Liver (tissue), 9 donors: Measurements from ENCODE around the gene NAV2. TPM values are rescaled to one million over a fixed set of nuclear protein-coding genes. Genes with fewer than 3 reads are reported as not detected.

ENCODE experiments used
- DNase-seq: peaks from one replicate; pipeline ENCODE4 v3.0.0-alpha.2; 2017; ENCODE audit warnings: low spot score
- H3K27ac ChIP-seq, 2 donors: one replicate each; pipeline ENCODE4 v1.7.0; 2013; ENCODE audit warnings: inconsistent platforms in 2 of 2, low read length in 2 of 2, control low read depth in 1 of 2, low read depth in 1 of 2, mild to moderate bottlenecking in 1 of 2
- H3K27me3 ChIP-seq, 4 donors: one replicate each; pipeline versions ENCODE4 v1.6.1 to v1.7.0; 2013; ENCODE audit warnings: low read length in 3 of 4, inconsistent platforms in 1 of 4, mild to moderate bottlenecking in 1 of 4, moderate library complexity in 1 of 4; ENCODE audit not compliant: control insufficient read depth in 4 of 4, insufficient read depth in 4 of 4
- H3K36me3 ChIP-seq, 4 donors: one replicate each; pipeline versions ENCODE4 v1.6.1 to v1.7.0; 2013; ENCODE audit warnings: low read length in 3 of 4, mild to moderate bottlenecking in 3 of 4, low read depth in 1 of 4, moderate library complexity in 1 of 4; ENCODE audit not compliant: control insufficient read depth in 4 of 4, insufficient read depth in 3 of 4
- H3K4me1 ChIP-seq, 4 donors: one replicate each; pipeline versions ENCODE4 v1.6.1 to v1.7.0; 2013; ENCODE audit warnings: low read length in 3 of 4, mild to moderate bottlenecking in 3 of 4, moderate library complexity in 1 of 4; ENCODE audit not compliant: control insufficient read depth in 4 of 4, insufficient read depth in 4 of 4
- H3K4me3 ChIP-seq, 3 donors: one replicate each; pipeline versions ENCODE4 v1.6.1 to v1.7.0; 2013; ENCODE audit warnings: low read length in 3 of 3, control low read depth in 1 of 3, low read depth in 1 of 3, mild to moderate bottlenecking in 1 of 3
- H3K9ac ChIP-seq, 2 donors: one replicate each; pipeline ENCODE4 v1.7.0; 2013; ENCODE audit warnings: low read length in 2 of 2, mild to moderate bottlenecking in 2 of 2, moderate library complexity in 2 of 2, control low read depth in 1 of 2, low read depth in 1 of 2
- H3K9me3 ChIP-seq, 4 donors: one replicate each; pipeline versions ENCODE4 v1.6.1 to v1.7.0; 2013; ENCODE audit warnings: low read length in 3 of 4; ENCODE audit not compliant: control insufficient read depth in 4 of 4
- EGR1 ChIP-seq, 2 donors: IDR thresholded peaks; 2 replicates each; pipeline ENCODE4 v1.6.1; 2016 to 2018; ENCODE audit warnings: antibody characterized with exemption in 2 of 2, low read depth in 2 of 2
- FOXA2 ChIP-seq: IDR thresholded peaks from 2 replicates; pipeline ENCODE4 v1.6.1; 2016; ENCODE audit warnings: antibody characterized with exemption
- GABPA ChIP-seq, 2 donors: IDR thresholded peaks in 1 of 2; conservative IDR thresholded peaks in 1 of 2; 2 replicates each; pipeline ENCODE4 v1.6.1; 2016; ENCODE audit warnings: antibody characterized with exemption in 2 of 2, mild to moderate bottlenecking in 1 of 2, moderate library complexity in 1 of 2
- HNF4A ChIP-seq, 2 donors: conservative IDR thresholded peaks; 2 replicates each; pipeline ENCODE4 v1.6.1; 2016; ENCODE audit warnings: antibody characterized with exemption in 2 of 2, mild to moderate bottlenecking in 2 of 2
- HNF4G ChIP-seq: IDR thresholded peaks from 2 replicates; pipeline ENCODE4 v1.6.1; 2016; ENCODE audit warnings: antibody characterized with exemption
- JUND ChIP-seq, 2 donors: IDR thresholded peaks; 2 replicates each; pipeline ENCODE4 v1.6.1; 2016; ENCODE audit warnings: antibody characterized with exemption in 2 of 2
- NR2F2 ChIP-seq: IDR thresholded peaks from 2 replicates; pipeline ENCODE4 v1.6.1; 2016; ENCODE audit warnings: antibody characterized with exemption
- RAD21 ChIP-seq, 2 donors: IDR thresholded peaks; 2 replicates each; pipeline ENCODE4 v1.6.1; 2016; ENCODE audit warnings: antibody characterized with exemption in 2 of 2, mild to moderate bottlenecking in 2 of 2
- SP1 ChIP-seq: IDR thresholded peaks from 2 replicates; pipeline ENCODE4 v1.6.1; 2018; ENCODE audit warnings: antibody characterized with exemption, mild to moderate bottlenecking
- TAF1 ChIP-seq: conservative IDR thresholded peaks from 2 replicates; pipeline ENCODE4 v1.6.1; 2016; ENCODE audit warnings: antibody characterized with exemption, mild to moderate bottlenecking
- WGBS: extraction: QIAGEN DNeasy Blood & Tissue Kit; methylation state at CpG from one replicate; pipeline ENCODE4 v1.1.7; 2013; 5-methylcytosine and 5-hydroxymethylcytosine counted together
- polyA plus RNA-seq, 2 donors: library from polyadenylated mRNA; stranded (reverse) in 1 of 2; unstranded in 1 of 2; fragments of 200-250 nt in 1 of 2; fragments of >200 nt in 1 of 2; fragmentation: Nextera tagmentation in 1 of 2; extraction: Ambion mirVana in 1 of 2; gene quantifications; one replicate each; pipeline versions ENCODE4 v1.2.1 to v1.2.3, GENCODE V29; 2013 to 2015
- total RNA-seq, 2 donors: library from RNA; depleted of rRNA; stranded (reverse); fragments of >200 nt; gene quantifications; one replicate each; pipeline ENCODE4 v1.2.3, GENCODE V29; 2014
- TF ChIP-seq, protein P1 (sequence below): IDR thresholded peaks from 2 replicates; pipeline ENCODE4 v1.6.1; 2016; ENCODE audit warnings: antibody characterized with exemption
- TF ChIP-seq, protein P2 (sequence below): fragments of 150-350 bp; IDR thresholded peaks from 2 replicates; pipeline ENCODE4 v1.5.1; 2017; ENCODE audit warnings: improper control_type of control experiment, low read depth, low read length; ENCODE audit not compliant: missing input control
- donor health status: healthy.
- donor health status: healthy.
- donor health status: healthy.
- donor health status: healthy.
- donor health status: healthy.

Gene NAV2
- total and polyA plus RNA-seq, 4 donors = 6.3 to 20.5 (median 11.6) TPM

DNA sequence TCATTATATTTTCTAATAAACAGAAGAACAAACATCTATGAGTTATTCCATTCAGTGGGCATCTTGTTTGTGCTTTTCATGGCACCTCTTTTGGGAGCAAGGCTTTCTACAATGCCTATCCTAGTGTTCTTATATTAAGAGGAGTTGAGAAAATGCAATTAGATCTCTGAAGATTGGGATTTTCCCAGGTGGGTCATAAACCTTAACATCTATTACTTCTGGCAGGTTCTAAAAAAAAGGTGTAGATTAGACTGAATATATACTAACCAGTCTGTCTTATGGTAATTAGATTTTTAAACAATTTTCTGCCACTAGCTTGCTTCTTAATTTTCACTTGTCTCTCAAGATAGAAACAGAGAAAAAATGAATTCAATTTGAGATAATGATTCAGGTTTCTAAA is 128.3 kb downstream of the NAV2 start (continued):
- TF ChIP-seq, protein P1, sequence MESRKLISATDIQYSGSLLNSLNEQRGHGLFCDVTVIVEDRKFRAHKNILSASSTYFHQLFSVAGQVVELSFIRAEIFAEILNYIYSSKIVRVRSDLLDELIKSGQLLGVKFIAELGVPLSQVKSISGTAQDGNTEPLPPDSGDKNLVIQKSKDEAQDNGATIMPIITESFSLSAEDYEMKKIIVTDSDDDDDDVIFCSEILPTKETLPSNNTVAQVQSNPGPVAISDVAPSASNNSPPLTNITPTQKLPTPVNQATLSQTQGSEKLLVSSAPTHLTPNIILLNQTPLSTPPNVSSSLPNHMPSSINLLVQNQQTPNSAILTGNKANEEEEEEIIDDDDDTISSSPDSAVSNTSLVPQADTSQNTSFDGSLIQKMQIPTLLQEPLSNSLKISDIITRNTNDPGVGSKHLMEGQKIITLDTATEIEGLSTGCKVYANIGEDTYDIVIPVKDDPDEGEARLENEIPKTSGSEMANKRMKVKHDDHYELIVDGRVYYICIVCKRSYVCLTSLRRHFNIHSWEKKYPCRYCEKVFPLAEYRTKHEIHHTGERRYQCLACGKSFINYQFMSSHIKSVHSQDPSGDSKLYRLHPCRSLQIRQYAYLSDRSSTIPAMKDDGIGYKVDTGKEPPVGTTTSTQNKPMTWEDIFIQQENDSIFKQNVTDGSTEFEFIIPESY = no peak

DNA sequence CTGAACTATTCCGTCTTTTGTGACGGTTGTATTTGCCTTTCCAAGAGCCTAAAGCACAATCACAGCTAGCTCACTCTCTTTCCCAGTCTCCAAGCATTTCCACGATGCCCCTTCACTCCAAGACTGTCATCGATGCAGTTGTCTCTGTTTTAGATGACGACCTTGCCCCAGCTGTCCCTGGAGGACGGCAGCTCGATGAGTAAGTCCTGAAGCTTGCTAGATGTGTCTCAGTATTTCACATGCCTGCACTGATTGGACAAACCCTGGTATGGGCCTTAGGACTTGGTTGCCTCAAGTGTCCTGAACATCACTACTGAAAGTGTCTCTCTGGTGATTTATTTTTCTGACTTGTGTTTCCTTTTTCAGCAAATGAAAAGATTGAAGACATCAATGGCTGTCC is 129.9 kb downstream of the NAV2 start:
- Histone ChIP-seq H3K4me1 (no peaks in the 10 kb centered on the region), H3K36me3 (peaks cover 2 to 9% (median 2%) of the 10 kb centered on the region in 4 donors), H3K9ac (no peak overlapping the region), H3K27me3 (no peaks in the 10 kb centered on the region), H3K27ac (no peak overlapping the region), H3K9me3 (no peaks in the 10 kb centered on the region), H3K4me3 (no peak overlapping the region)
- DNase-seq = no peak
- WGBS = 94% methylated on average over 7 of the region's 7 CpGs
- TF ChIP-seq TAF1 (no peak), HNF4A (conservative IDR thresholded peaks at IDR 0.05) (no peak), HNF4G (no peak)

DNA sequence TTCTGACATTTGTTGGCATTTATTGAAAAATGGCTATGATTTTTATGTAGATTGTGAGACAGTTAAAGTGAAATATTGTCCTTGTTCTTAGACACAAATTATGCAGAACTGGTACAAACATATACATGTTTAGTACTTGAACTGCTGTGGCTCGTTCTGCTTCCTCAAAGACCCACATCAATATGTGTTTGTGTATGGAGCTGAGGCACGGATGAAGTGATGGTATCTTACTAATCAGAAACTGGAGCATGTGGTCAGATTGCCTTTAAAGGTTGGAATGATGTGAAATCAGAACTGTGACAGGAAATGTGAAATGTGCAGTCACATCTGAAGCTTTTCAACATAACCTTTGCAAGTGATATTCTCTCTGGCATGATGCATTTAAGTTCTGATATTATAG is 130.4 kb downstream of the NAV2 start:
- no peaks in the 10 kb centered on the region for H3K4me1 ChIP-seq
- TF ChIP-seq RAD21 (IDR thresholded peaks at IDR 0.05) = no peak
- no peak for TF ChIP-seq JUND (IDR thresholded peaks at IDR 0.05)
- TF ChIP-seq NR2F2 = no peak
- TF ChIP-seq GABPA (IDR thresholded peaks at IDR 0.05 in 1 of 2, conservative IDR thresholded peaks at IDR 0.05 in 1 of 2) = no peak
- no peak for TF ChIP-seq FOXA2
- no peak for TF ChIP-seq SP1
- no peak for TF ChIP-seq TAF1
- TF ChIP-seq HNF4A (conservative IDR thresholded peaks at IDR 0.05) = no peak
- no peak for TF ChIP-seq EGR1 (IDR thresholded peaks at IDR 0.05; ENCODE audit: low read depth in 2 of 2)
- TF ChIP-seq, protein P2, sequence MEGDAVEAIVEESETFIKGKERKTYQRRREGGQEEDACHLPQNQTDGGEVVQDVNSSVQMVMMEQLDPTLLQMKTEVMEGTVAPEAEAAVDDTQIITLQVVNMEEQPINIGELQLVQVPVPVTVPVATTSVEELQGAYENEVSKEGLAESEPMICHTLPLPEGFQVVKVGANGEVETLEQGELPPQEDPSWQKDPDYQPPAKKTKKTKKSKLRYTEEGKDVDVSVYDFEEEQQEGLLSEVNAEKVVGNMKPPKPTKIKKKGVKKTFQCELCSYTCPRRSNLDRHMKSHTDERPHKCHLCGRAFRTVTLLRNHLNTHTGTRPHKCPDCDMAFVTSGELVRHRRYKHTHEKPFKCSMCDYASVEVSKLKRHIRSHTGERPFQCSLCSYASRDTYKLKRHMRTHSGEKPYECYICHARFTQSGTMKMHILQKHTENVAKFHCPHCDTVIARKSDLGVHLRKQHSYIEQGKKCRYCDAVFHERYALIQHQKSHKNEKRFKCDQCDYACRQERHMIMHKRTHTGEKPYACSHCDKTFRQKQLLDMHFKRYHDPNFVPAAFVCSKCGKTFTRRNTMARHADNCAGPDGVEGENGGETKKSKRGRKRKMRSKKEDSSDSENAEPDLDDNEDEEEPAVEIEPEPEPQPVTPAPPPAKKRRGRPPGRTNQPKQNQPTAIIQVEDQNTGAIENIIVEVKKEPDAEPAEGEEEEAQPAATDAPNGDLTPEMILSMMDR = no peak
- TF ChIP-seq, protein P1 = no peak
- H3K9me3 ChIP-seq = no peaks in the 10 kb centered on the region
- H3K4me3 ChIP-seq = no peak overlapping the region
- DNase-seq = no peak
- no peak overlapping the region for H3K27ac ChIP-seq
- H3K36me3 ChIP-seq = peaks cover 2 to 9% (median 2%) of the 10 kb centered on the region in 4 donors
- no peaks in the 10 kb centered on the region for H3K27me3 ChIP-seq
- H3K9ac ChIP-seq = no peak overlapping the region
- WGBS = 82% methylated on average over 2 of the region's 2 CpGs
